ENCODE data around the gene IGSF9B. TPM values are rescaled to one million over a fixed set of nuclear protein-coding genes. Genes with fewer than 3 reads are reported as not detected.

Gene IGSF9B
- total RNA-seq, 2 donors from 2014 or later: 1.8 to 9.1 TPM

DNA sequence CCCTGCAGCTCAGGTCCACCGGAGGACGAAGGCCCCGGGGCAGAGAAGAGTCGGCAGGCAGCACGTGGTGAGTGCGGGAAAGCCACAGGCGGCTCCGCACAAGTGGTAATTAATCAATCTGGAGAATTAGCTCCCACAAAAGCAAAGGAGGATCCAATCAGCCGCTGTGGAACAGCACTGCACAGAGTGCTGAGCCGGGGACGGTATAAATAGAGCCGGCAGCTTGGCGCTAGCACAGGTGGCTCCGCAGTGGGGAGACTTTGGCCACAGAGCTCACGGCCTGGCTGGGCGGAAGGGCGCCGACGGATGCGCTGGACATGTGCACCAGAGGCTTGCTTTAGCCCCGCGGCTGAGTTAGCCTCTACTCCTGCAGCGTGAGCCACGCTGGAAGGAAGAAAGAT is 48.9 kb downstream of the IGSF9B start:
- ATAC-seq (no peak), DNase-seq (ENCODE audit: low spot score) (peak; percentile 41)
- Mint-ChIP-seq H3K4me1 (ENCODE audit: low read depth in 2 of 2) (no peaks in the 10 kb centered on the region), H3K9me3 (no peaks in the 10 kb centered on the region), H3K36me3 (no peaks in the 10 kb centered on the region), H3K4me3 (no peak overlapping the region), H3K27ac (no peak overlapping the region), H3K27me3 (no peaks in the 10 kb centered on the region)

DNA sequence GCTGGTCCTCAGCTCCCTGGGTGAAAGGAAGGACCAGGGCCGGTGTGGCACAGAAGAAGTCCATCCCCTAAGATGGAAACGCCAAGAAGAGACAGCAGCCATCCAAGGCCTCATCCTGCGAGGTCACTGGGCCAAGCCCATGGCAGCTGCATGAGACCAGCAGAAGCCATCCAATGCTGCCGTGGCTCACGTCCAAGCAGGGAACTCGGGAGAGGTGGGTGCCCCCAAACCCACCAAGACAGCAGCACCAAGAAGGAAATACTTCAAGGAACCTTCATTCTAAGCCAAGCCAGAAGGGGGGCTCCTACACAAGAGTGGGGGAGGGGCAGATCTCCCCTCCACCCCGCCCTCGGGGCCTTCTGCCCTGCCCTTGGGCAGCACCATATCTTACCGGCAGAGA is 49.6 kb downstream of the IGSF9B start:
- ATAC-seq (no peak), DNase-seq (ENCODE audit: low spot score) (no peak)
- H3K4me3 Mint-ChIP-seq: no peak overlapping the region
- no peaks in the 10 kb centered on the region for H3K9me3 Mint-ChIP-seq
- no peak overlapping the region for H3K27ac Mint-ChIP-seq
- H3K36me3 Mint-ChIP-seq: no peaks in the 10 kb centered on the region
- no peaks in the 10 kb centered on the region for H3K4me1 Mint-ChIP-seq (ENCODE audit: low read depth in 2 of 2)
- no peaks in the 10 kb centered on the region for H3K27me3 Mint-ChIP-seq

DNA sequence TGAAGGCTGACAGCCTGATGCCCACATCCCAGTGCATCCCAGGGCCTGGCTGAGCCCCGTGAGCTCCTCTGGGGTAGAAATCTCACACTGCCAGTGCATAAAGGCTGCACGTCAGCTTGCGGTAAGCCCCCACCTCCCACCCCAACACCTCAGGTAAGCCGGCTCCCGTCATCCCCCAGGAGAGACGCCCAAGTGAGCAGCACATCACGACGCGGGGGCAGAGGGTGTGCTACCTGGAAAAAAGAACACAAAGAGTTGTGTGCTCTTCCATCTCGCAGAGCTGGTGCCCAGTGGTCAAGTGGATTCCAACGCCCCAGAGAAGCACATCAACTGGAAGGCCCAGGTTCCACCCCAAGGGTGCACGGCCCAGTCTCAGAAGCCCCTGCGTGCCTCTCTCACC is 50.0 kb downstream of the IGSF9B start:
- Mint-ChIP-seq H3K4me1 (ENCODE audit: low read depth in 2 of 2) (no peaks in the 10 kb centered on the region), H3K27me3 (no peaks in the 10 kb centered on the region), H3K36me3 (no peaks in the 10 kb centered on the region), H3K4me3 (no peak overlapping the region), H3K27ac (no peak overlapping the region), H3K9me3 (no peaks in the 10 kb centered on the region)
- DNase-seq (ENCODE audit: low spot score): peak; percentile 32
- no peak for ATAC-seq

DNA sequence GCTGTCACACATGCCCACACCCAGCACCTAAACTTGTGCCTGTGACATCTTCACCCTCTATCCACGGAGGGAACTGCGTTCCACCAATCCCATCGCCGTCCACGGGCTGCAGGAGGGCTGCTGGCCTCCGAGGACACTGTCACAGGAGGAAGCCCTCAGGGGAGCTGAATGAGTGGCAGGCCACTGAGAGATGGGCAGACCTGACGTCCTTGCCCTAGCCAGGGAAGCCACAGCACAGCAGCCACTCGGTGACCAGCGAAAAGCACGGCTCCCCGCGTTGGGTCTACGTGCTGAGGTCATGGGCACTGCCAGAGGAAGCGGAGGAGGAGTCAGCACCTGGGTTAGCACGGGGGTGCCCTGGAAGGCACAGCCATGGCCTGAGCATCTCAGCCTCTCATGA is 50.5 kb downstream of the IGSF9B start:
- no peaks in the 10 kb centered on the region for H3K36me3 Mint-ChIP-seq
- H3K9me3 Mint-ChIP-seq: no peaks in the 10 kb centered on the region

DNA sequence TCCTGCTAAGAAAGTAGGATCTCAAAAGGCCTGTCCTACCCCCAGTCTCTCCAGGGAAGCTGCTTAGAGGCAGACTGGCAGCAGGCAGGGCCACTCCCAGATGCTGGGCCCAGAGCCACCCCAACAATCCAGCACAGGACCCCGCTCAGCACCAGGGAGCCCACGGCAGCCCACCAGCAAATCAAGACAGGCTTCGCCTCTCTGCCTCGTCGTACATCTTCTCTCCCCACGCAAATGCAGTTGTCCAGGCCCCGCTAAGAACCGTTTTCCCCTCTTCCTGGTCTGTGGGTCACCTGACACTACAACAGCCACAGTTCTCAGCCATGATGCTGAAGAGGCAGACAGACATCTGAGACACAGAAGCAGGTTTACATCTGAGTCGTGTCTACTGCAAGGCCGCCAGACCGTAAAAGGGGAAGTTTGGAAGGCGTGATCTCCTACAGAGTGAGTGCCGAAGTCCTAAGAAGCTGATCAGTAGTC is 51.1 kb downstream of the IGSF9B start:
- H3K9me3 Mint-ChIP-seq: no peaks in the 10 kb centered on the region
- no peaks in the 10 kb centered on the region for H3K27me3 Mint-ChIP-seq
- no peak for ATAC-seq
- H3K4me3 Mint-ChIP-seq: no peak overlapping the region
- no peak overlapping the region for H3K27ac Mint-ChIP-seq
- H3K36me3 Mint-ChIP-seq: no peaks in the 10 kb centered on the region
- no peak for DNase-seq (ENCODE audit: low spot score)
- H3K4me1 Mint-ChIP-seq (ENCODE audit: low read depth in 2 of 2): no peaks in the 10 kb centered on the region

More for the DNA sequence above, 50.5 kb downstream of the IGSF9B start:
- H3K4me3 Mint-ChIP-seq: no peak overlapping the region
- no peak overlapping the region for H3K27ac Mint-ChIP-seq
- H3K27me3 Mint-ChIP-seq: no peaks in the 10 kb centered on the region
- ATAC-seq (no peak), DNase-seq (ENCODE audit: low spot score) (peak; percentile 42)
- no peaks in the 10 kb centered on the region for H3K4me1 Mint-ChIP-seq (ENCODE audit: low read depth in 2 of 2)

DNA sequence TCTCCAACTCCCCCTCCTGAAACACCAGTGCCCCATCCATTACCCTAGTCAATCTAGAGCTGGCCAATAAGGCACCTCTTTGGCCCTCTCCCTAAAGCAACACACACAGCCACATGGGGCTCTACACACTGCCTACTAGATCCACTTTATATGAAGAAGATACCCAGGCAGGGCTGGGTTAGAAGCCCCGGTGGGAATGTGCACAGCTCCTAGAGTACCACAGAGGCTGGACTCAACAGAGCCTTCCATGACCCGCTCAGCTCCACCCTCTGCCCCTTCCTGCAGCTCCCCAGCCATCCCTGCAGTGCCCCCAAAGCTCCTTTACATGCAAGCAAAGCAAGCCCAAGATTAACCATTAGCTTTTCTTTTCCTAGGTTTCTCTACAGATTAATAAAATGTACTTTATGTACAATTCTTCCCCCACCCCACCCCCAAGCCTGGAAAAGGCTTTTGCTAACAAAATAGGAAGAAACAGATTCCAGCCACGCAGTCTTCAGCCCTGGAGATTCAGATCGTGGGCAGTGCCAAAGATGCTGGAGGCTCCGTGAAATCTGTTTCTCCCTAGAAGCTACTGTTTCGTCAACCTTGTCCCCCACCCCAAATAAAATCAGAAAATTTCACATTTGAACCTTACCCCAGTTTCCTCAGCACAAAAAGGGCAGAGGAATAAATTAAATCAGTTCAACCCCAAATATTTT is 51.8 kb downstream of the IGSF9B start:
- Mint-ChIP-seq H3K4me1 (ENCODE audit: low read depth in 2 of 2) (no peaks in the 10 kb centered on the region), H3K27ac (no peak overlapping the region), H3K4me3 (no peak overlapping the region), H3K27me3 (no peaks in the 10 kb centered on the region), H3K9me3 (no peaks in the 10 kb centered on the region), H3K36me3 (no peaks in the 10 kb centered on the region)
- ATAC-seq: no peak
- DNase-seq (ENCODE audit: low spot score): peak; percentile 37

DNA sequence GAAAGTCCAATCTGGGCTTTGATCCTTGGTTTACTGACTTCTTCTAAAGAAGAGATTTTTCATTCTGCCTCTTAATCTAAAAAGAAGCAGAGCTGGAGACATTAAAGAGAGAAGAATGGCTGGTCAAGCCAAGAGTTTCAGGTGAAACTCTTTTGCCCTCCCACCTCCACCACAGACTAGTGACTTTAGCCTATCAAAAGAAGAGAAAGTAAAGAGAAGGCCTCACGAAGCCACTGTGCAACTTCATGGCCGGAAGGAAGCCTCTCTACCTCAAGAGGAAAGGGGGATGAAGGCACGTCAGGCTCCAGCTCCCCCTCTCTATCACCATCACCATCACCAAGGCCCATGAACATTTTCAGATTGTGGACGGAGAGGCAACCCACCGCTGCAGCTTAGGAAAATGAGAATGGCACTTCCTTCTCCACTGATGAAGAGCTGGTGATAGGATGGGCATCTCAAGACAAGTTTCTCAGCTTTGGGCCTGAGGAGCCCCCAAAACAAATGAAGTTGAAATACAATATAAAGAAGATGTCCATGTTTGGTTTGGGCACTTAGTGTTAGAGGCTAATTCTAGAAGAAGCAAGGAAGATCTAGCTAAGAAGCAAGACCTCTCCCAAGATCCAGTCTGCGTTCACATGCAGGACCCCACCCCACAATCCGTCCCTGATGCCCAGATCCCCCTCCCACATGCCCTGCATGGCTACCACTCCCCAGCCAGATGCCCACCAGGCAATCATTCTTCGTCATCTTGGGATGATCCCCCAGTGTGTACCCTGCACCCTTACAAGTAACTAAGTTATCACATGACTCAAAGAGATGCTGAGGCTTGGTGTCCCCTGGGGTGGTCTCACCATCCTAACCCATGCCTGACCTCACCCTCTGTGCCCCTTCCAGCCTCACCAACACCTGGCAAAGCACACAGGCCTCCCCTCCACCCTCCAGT is 52.6 kb downstream of the IGSF9B start:
- ATAC-seq (no peak), DNase-seq (ENCODE audit: low spot score) (peak; percentile 39)
- Mint-ChIP-seq H3K27me3 (no peaks in the 10 kb centered on the region), H3K27ac (no peak overlapping the region), H3K9me3 (no peaks in the 10 kb centered on the region), H3K4me1 (ENCODE audit: low read depth in 2 of 2) (no peaks in the 10 kb centered on the region), H3K4me3 (no peak overlapping the region), H3K36me3 (no peaks in the 10 kb centered on the region)

DNA sequence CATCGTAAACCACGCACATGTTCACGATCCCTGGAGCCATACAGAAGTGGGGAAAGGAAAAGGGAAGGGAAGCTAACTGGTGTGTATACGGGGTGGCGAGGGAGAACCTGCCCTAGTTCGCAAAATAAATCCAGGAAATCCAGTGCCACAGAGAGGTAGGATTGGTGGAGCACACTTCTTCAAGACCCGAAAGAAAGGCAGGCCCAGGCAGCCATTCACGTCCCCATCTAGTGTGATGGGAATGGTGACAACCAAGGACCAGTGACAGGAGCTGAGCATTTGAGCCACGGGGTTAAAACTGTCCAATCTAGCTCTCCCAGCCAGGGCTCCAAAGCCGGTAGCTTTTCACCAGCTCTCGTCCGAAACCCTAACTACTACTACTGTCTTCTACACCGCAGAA is 53.7 kb downstream of the IGSF9B start:
- no peak for ATAC-seq
- no peaks in the 10 kb centered on the region for H3K27me3 Mint-ChIP-seq
- H3K36me3 Mint-ChIP-seq: no peaks in the 10 kb centered on the region
- no peak for DNase-seq (ENCODE audit: low spot score)
- H3K4me3 Mint-ChIP-seq: no peak overlapping the region
- H3K9me3 Mint-ChIP-seq: no peaks in the 10 kb centered on the region
- H3K4me1 Mint-ChIP-seq (ENCODE audit: low read depth in 2 of 2): no peaks in the 10 kb centered on the region
- H3K27ac Mint-ChIP-seq: no peak overlapping the region

DNA sequence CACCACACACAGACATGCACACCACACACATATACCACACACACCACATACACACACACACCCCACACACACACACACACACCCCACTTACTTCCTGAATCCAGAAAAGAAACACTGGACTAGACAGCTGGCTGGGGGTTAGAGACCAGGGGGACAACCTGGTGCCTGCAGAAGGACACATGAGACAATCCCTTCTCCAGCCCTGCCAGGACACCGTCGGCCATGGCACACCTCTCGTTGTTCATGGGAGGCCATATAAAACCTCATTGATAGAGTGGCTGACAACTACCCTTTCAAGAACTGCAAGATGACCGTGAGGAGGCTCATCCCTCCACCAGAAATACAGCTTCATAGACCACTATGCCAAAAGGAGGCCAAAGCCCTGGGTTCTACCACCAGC is 54.3 kb downstream of the IGSF9B start:
- Mint-ChIP-seq H3K4me1 (ENCODE audit: low read depth in 2 of 2) (no peaks in the 10 kb centered on the region), H3K36me3 (no peaks in the 10 kb centered on the region), H3K27ac (no peak overlapping the region), H3K4me3 (no peak overlapping the region), H3K27me3 (no peaks in the 10 kb centered on the region), H3K9me3 (no peaks in the 10 kb centered on the region)
- peak; percentile 41 for DNase-seq (ENCODE audit: low spot score)
- no peak for ATAC-seq

DNA sequence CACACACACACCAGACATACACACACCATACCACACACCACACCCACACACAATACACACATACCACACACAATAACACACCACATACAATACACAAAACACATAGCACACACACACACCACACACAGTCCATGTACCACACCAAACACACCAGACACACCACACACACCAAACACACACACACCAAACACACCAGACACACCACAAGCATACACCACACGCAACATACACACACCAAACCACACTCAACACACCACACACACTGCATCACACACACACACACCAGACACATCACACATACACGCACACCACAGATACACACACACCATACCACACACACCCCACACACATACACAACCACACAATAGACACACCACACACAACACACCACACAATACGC is 54.8 kb downstream of the IGSF9B start:
- H3K27ac Mint-ChIP-seq: no peak overlapping the region
- no peak for DNase-seq (ENCODE audit: low spot score)
- no peak overlapping the region for H3K4me3 Mint-ChIP-seq
- H3K36me3 Mint-ChIP-seq: no peaks in the 10 kb centered on the region
- H3K9me3 Mint-ChIP-seq: no peaks in the 10 kb centered on the region
- no peaks in the 10 kb centered on the region for H3K4me1 Mint-ChIP-seq (ENCODE audit: low read depth in 2 of 2)
- no peaks in the 10 kb centered on the region for H3K27me3 Mint-ChIP-seq
- no peak for ATAC-seq

DNA sequence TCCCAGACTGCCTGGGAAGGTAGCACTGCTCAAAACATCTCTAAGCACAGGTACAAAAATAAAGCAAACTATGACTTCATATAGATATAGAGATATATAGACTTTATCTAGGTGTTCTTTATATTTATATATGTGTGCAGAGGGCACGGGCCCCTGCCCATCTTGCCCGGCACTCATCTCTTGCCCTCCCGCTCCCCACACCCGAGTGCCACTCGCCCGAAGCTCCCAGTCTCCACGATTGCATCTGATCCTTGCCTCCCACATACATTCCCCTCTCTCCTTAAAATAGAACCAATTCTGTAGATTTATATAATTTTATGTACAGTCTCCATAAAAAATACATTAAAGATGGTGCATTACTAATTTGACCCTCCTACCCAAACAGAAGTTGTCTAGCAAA is 55.5 kb downstream of the IGSF9B start:
- DNase-seq (ENCODE audit: low spot score) (no peak), ATAC-seq (no peak)
- no peaks in the 10 kb centered on the region for H3K27me3 Mint-ChIP-seq
- H3K4me3 Mint-ChIP-seq: no peak overlapping the region
- no peaks in the 10 kb centered on the region for H3K36me3 Mint-ChIP-seq
- no peaks in the 10 kb centered on the region for H3K4me1 Mint-ChIP-seq (ENCODE audit: low read depth in 2 of 2)
- no peak overlapping the region for H3K27ac Mint-ChIP-seq
- no peaks in the 10 kb centered on the region for H3K9me3 Mint-ChIP-seq

DNA sequence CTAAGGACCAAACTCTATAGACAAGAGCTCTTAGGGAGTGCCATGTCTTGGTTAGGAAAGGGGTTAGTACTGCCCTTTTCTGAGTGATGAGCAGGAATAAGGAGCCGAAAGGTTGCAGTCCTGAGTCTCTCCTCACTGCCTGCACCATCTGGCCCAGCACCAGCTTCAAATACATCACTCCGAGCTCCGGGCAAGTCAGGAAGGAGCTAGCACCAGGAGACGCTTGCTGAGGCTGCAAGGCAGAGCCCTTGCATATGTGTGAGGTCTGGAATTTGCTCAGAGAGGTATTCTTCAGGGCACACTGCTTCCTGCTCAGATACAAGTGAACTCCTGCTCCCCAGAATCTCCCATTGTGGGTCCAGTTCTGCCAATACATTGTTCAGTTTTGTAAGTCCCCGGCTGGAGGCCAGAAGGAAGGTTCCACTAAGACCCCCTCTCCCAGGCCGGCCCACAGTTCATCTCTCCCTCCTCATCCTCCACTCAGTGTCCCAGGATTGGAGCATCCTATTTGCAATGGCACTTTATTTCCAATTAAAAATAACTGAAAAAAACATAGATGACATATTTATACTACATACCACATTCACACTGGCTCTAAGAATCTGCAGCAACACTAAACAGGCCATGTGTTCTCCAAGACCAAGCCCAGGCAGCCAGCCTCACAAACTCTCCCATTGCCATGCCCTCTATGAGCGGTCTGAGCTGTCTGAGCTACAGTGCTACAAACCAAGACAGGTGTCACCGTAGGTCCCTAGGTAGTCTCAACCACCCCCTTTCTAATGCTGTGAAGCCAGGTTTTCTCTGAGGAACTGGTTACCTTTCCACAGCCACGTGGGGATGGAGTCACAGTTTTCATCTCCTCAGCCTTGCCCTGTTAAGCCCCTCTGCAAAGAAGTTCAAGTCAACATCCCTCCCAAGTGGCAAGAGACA is 56.3 kb downstream of the IGSF9B start:
- H3K27ac Mint-ChIP-seq: no peak overlapping the region
- H3K9me3 Mint-ChIP-seq: no peaks in the 10 kb centered on the region
- H3K36me3 Mint-ChIP-seq: no peaks in the 10 kb centered on the region
- H3K4me3 Mint-ChIP-seq: no peak overlapping the region
- H3K4me1 Mint-ChIP-seq (ENCODE audit: low read depth in 2 of 2): no peaks in the 10 kb centered on the region
- H3K27me3 Mint-ChIP-seq: no peaks in the 10 kb centered on the region
- ATAC-seq (no peak), DNase-seq (ENCODE audit: low spot score) (no peak)

DNA sequence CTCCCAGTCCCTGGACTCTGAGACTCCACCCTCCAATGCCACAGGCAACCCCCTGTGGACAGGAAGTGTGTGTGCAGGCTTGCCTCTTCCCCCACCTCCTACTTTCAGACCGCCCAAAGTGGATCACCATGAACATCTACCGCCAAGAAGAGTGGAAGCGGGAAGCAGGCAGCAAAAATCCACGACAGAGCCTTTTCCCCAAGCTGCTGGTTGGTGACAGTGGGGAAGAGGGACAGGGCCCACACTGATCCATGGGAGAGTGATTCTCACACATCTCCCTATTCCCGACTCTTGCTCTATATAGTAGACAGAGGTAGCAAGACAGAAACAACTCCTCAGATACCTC is 58.0 kb downstream of the IGSF9B start:
- H3K9me3 Mint-ChIP-seq: no peaks in the 10 kb centered on the region
- no peak overlapping the region for H3K27ac Mint-ChIP-seq
- H3K4me3 Mint-ChIP-seq: no peak overlapping the region
- no peaks in the 10 kb centered on the region for H3K27me3 Mint-ChIP-seq
- DNase-seq (ENCODE audit: low spot score) (no peak), ATAC-seq (peak in 1 of 2 donors; percentile 3)
- no peaks in the 10 kb centered on the region for H3K4me1 Mint-ChIP-seq (ENCODE audit: low read depth in 2 of 2)
- no peaks in the 10 kb centered on the region for H3K36me3 Mint-ChIP-seq

Data from natural killer cell treated with Interleukin-12 subunit alpha and Interleukin-12 subunit beta and Interleukin-15 and Interleukin-18, amount 100 ng/mL, for 72 hours (primary cell).